GM12865 (cell line): ENCODE measurements around the gene PREX1.

Experiments
- DNase-seq: peaks from one replicate; pipeline ENCODE4 v3.0.0; 2010; ENCODE audit warnings: low read depth
- H3K4me3 ChIP-seq: 2 replicates; pipeline ENCODE4 v1.5.1; 2011; ENCODE audit warnings: mild to moderate bottlenecking, low read depth, low read length, control low read depth
- CTCF ChIP-seq: IDR thresholded peaks from 2 replicates; pipeline ENCODE4 v1.5.1; 2011; ENCODE audit warnings: low read length, control low read depth, low read depth, inconsistent platforms; ENCODE audit not compliant: insufficient read depth; ENCODE audit errors: missing control alignments

The PREX1 gene

DNA sequence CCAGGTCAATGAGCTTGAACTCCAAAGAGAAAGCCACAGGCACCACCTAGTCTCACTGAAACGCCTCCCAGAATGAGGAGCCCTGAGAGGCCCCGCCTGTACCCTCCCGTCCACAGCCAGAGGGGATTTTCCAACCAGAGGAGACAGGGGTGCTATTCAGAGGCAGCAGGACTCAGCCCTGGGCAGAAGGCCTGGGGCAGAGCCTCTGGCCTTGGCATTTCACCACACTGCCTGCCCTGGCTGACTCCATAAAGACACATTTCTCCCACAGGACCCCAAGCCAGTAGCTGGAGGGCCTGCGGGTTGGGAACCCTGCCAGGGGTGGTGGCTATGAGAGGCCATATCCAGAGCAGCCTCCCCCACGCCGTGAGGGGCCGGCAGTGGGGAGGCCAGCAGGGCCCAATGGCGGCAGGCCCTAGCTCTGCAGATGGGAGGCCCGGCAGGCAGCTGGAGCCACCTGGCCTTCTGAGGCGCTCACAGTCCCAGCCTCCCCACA lies 159.3 kb downstream of the PREX1 start:
- no peak overlapping the region for H3K4me3 ChIP-seq
- DNase-seq, result no peak
- TF ChIP-seq CTCF, result no peak

GRCh38 chr20:48667889-48668413 lies 159.8 kb downstream of the PREX1 start:
- no peak for DNase-seq
- H3K4me3 ChIP-seq, result no peak overlapping the region
- TF ChIP-seq CTCF, result no peak

- no peak for DNase-seq
- H3K4me3 ChIP-seq, result no peak overlapping the region
- no peak for TF ChIP-seq CTCF
Measured at GRCh38 chr20:48667481-48667880, 160.3 kb downstream of the PREX1 start.

DNA sequence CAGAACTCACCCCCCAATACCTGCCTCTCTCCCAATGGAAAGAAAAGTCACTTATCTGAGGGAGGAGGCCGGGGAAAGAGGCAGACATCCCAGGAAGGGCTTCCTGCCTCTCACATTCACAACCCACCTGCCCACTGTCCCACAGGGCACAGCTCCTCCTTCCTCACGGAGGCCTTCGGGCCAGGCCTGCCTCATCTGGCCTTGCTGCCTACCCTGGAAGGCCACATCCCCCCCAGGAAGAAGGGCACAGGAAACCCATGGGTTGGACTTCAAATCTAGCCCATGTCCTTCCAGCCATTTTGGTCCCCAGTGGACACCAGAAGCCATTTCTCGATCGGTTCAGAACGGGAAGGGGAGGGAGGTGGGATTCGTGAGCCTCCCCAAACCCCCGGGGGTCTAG lies 162.0 kb downstream of the PREX1 start:
- H3K4me3 ChIP-seq, result no peak overlapping the region
- TF ChIP-seq CTCF, result no peak
- no peak for DNase-seq

DNA sequence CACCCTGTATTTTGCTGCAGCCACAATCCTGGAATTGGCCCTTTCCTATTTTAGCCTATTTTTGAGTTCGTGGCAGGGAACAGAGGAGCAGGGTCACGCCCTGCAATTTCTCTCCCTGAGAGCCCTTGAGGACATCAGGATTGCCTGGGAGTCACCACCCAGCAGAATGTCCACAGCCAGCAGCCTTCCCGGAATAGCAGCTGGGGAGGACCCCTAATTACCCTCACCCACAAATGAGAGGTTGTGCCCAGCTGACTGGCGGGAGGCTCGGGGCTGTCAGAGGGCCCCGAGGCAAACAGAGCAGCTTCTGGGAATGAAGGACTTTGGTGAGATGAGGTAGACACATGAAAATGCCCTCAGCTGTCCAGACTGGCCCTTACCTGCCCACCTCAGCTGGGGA lies 165.1 kb downstream of the PREX1 start:
- no peak for DNase-seq
- TF ChIP-seq CTCF, result no peak
- H3K4me3 ChIP-seq, result no peak overlapping the region

DNA sequence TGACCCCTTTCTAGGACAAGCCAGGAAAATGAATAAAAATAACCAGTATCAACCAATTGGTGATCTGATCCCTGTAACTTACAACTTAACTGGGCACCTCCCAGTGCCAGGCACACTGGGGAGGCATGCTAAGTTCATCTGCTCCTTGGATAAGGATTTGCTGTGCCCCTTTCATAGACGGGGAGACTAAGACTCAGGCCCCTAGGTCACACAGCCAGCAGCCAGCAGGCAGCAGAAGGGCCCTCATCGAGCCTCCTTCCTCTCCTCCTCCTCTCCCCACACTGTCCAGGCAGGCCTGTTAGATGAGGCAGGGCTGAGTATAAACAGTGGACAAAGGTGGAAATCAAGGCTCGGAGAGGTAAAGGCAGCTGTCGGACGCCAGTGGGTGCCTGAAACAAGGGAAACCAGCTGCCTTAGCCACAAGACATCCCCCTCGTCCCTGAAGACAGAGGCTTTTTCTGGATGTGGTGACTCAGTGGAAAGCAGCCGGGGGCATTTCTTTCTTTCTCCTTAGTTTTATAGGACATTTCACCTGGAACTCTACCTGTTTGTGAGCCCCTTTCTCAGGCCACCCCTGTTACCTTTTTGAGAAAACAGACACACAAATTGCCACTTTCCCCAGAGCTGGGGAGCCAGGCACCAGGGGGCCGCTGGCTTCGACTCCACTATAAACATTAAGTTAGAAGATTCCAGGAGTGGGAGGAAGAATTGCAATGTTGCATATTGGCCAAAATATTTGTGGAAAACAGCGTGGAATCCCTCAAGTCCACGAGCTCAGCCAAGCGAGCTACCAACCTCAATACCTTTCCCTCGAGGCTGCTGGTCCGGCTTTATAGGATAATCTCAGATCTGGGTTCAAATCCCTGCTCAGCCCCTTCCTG lies 166.0 kb downstream of the PREX1 start:
- H3K4me3 ChIP-seq, result no peak overlapping the region
- TF ChIP-seq CTCF, result no peak
- no peak for DNase-seq
